Fibroblast of peridontal ligament (primary cell): ENCODE measurements around the gene TSC1.

Experiments
- DNase-seq: peaks from one replicate; pipeline ENCODE4 v3.0.0-alpha.2; 2010; ENCODE audit errors: extremely low read depth

The TSC1 gene

DNA sequence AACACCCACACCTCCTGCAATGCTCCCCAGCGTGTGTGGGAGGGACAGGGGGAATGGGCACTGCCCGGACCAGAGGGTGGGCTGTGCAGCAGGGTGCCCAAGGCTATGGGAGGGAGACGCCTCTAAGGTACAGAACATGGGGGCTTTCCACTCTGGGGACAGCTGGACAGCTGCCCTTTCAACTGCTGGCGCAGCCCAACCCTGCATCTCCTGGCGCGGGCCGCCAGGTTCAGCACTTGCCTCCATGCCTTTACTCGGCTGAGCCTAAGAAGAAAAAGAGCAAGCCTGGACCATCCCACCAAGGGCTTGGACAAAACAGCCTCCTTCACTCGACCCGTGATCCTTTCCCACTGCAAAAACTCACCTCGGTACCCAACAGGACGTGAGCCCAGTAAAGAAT, 81.3 kb downstream of the TSC1 start:
- no peak for DNase-seq

GRCh38 chr9:132862533-132862932, 81.9 kb downstream of the TSC1 start:
- DNase-seq: no peak

GRCh38 chr9:132861666-132862065, 82.8 kb downstream of the TSC1 start:
- DNase-seq: no peak

- DNase-seq: no peak
These were observed 85.7 kb downstream of the TSC1 start for GRCh38 chr9:132858751-132859150.

GRCh38 chr9:132857616-132858342, 86.6 kb downstream of the TSC1 start:
- no peak for DNase-seq

GRCh38 chr9:132857031-132857430, 87.4 kb downstream of the TSC1 start:
- peak; percentile 82 for DNase-seq

DNA sequence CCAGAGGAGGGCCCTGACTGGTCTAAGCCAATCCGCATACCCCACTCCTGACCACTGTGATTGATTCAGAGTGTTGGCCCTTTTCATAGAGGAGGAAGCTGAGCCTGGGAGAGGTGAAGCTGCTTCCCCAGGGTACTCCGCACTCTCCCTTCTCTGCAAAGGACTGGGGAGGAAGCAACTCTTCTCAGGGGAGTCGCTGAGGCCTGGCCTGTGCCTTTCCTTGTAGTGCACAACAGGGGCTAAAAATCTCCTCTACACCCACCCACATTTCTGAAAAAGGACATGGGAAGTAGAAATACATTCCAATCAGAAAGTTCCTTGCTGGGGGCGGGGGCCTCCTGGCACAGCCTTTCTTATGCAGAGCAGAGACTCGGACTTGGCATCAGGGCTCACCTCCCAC, 88.5 kb downstream of the TSC1 start:
- DNase-seq: no peak

GRCh38 chr9:132854832-132855231, 89.6 kb downstream of the TSC1 start:
- no peak for DNase-seq

- no peak for DNase-seq
These were observed 90.9 kb downstream of the TSC1 start for GRCh38 chr9:132853482-132853881.

DNA sequence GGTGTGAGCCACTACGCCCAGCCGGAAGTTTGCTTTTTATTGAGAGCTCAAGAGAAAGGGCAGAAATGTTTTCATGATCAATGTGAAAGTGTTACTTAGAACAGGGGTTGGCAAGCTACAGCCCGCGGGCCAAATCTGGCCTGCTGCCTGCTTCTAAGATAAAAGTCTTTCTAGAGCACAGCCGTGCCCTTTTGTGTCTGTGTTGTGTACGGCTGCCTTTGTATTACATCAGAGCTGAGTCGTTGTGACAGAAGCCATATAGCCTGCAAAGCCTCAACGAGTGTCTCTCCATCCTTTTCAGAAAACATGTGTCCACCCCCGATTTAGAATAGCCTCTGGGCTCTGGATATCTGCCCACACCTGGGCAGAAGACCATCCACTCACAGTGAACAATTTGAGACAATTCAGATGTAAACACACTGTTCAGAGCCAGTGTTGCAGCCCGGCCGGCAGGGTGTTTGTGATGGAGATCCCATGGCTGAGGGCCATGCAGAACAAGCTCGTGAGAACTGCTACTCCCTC, 95.2 kb downstream of the TSC1 start:
- DNase-seq: no peak

DNA sequence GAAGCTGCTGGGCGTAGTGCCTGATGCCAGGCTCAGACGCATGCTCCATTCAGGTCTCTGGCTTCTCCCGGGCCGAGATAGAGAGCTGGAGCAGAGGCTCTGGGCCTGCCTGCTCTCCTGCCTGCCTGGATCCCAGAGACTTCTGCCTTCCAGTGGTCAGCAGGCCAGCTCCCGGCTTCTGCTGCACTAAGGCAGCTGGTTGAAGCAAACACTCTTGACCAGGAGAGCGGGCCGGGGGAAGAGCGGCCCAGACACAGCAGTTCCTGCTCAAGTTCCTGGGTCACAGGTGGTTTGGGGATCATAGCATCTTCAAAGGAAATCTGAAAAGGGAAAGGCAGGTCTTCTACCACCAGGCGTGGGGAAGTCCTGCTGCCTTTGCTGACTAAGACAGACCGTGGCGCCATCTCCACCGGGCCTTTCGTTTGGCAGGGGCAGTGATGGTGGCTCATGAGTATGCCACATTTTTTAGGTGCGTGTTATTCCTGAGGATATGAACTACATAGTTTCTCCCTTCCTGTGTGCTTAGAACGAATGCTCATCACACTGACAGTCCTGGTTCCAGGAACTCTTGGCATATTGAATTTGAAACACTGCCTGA, 97.4 kb downstream of the TSC1 start:
- no peak for DNase-seq

DNA sequence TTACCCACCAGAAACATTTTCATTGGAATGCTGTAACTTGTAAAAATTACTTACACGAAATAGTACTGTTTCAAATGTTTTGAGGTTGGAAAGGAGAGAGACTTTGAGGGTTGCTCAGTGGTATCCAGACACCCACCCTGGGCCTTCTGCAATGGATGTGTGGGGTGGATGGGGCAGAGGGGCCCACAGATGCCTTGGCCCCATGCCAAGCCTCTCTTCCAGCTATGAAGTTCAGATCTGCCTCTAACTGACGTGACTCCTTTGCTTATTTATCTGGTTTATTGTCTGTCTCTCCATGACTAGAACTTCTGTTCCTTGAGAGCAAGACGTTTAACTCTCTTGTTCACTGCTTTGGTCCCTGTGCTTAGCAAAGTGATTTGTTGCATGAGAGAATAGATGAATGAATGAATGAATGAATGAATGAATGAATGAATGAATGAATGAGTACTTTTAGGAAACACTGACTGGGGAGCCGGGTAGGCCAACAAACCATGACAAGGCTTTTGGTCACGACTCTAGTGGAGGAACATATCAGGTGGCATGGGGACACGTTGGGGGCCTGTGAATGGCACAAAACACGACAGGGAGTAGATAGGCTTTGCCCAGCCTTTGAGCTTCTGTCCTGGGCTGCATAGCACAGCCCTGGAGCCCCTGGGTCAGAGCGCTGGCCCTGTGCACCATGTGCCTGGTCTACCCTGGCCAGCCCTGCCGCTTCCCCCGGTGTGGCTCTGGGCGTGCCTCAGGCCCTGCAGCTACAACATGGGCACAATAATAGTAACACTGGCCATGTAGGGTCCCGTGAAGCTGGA, 98.1 kb downstream of the TSC1 start:
- no peak for DNase-seq

DNA sequence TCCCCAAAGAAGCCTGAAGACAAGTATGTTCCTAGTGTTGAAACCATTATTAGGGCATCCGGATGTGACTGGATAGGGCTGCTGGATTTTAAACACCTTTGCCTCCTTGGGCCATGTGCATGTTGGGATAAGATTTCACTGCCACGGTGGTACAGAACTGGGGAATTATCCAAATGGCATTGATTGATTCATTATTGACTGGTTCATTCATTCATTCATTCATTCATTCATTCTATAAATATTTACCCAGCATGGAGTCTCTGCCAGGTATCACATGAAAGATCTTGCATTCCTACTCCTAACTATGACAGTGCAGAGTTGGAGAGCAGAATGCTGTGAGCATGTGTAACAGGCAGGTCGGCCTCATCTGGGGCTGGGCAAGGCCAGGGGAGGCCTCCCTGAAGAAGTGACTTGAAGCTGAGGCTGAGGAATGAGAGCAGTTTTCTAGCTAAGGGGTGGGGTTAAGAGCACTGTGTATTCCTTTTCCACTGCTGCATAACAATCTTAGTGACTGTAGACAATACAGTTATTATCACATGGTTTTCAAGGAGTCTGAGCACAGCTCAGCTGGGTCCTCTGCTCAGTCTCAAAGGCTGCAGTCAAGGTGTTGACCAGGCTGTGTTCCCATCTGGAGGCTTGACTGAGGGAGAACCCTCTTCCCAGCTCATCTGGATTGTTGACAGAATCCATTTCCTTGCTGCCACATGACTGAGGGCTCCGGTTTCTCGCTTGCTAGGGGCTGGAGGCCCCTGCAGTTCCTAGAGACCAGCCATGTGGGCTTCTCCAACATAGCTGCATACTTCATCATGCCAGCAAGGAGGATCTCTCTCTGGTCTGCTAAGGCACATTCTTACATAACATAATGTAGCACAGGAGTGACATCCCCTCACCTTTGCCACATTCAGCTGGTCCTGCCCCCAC, 102.0 kb downstream of the TSC1 start:
- DNase-seq: no peak
